Transverse colon (tissue), 4 donors: Measurements from ENCODE around the gene TMUB1. TPM values are rescaled to one million over a fixed set of nuclear protein-coding genes. Genes with fewer than 3 reads are reported as not detected.

ENCODE experiments used
- DNase-seq: peaks from one replicate; pipeline ENCODE4 v3.0.0-alpha.2; 2019
- H3K27ac ChIP-seq, 4 donors: fragments of 200-600 bp; sonication (generic); 2 replicates each; pipeline ENCODE4 v1.5.1; 2016 to 2018; ENCODE audit warnings: inconsistent platforms in 4 of 4
- H3K27me3 ChIP-seq: fragments of 200-600 bp; sonication (generic); 2 replicates; pipeline ENCODE4 v1.5.1; 2017; ENCODE audit warnings: inconsistent platforms
- H3K36me3 ChIP-seq, 4 donors: fragments of 200-600 bp; sonication (generic); 2 replicates each; pipeline ENCODE4 v1.5.1; 2017 to 2019; ENCODE audit warnings: inconsistent platforms in 4 of 4
- H3K4me1 ChIP-seq, 4 donors: fragments of 200-600 bp; sonication (generic); 2 replicates each; pipeline ENCODE4 v1.5.1; 2017 to 2020; ENCODE audit warnings: inconsistent platforms in 4 of 4
- H3K4me3 ChIP-seq, 4 donors: fragments of 200-600 bp; sonication (generic); 1 replicate in 1 of 4; 2 replicates in 3 of 4; pipeline versions ENCODE4 v1.5.1 to v1.6.1; 2017 to 2019; ENCODE audit warnings: inconsistent platforms in 4 of 4
- H3K9me3 ChIP-seq, 2 donors: fragments of 200-600 bp; sonication (generic); 2 replicates each; pipeline ENCODE4 v1.5.1; 2017 to 2019; ENCODE audit warnings: inconsistent platforms in 2 of 2
- EP300 ChIP-seq: sonication (generic); formaldehyde crosslinking; IDR thresholded peaks from one replicate; pipeline ENCODE4 v1.6.1; 2017; ENCODE audit warnings: antibody characterized with exemption, low read depth
- POLR2A ChIP-seq: fragments of 450-650 bp; IDR thresholded peaks from one replicate; pipeline ENCODE4 v1.6.1; 2016; ENCODE audit warnings: antibody characterized with exemption, mild to moderate bottlenecking, moderate library complexity
- POLR2AphosphoS5 ChIP-seq, 3 donors: sonication (generic); formaldehyde crosslinking; IDR thresholded peaks; one replicate each; pipeline ENCODE4 v1.6.1; 2016; ENCODE audit warnings: antibody characterized with exemption in 3 of 3
- WGBS, 2 donors: methylation state at CpG; one replicate each; pipeline ENCODE4 v1.1.5; 2018; ENCODE audit warnings: low coverage in 1 of 2; 5-methylcytosine and 5-hydroxymethylcytosine counted together
- in situ Hi-C, 4 donors: fragments of 200-750 bp; cut with MboI; loops; one replicate each; pipeline versions ENCODE4 v1.15.0 to v1.15.1; 2017; ENCODE audit warnings: low sequenced_read_pairs in 3 of 4, low pct_ligation_motif_present in 1 of 4, low pct_unique_long_range_greater_than_20kb in 1 of 4
- intact Hi-C: fragments of 100-400 bp; cut with DNase I; formaldehyde crosslinking; loops from one replicate; pipeline ENCODE4 v1.15.1; 2023; ENCODE audit warnings: low total_unique reads
- total RNA-seq, 4 donors: library from RNA; depleted of rRNA; stranded (reverse); fragments of >200 nt; gene quantifications; one replicate each; pipeline ENCODE4 v1.1.0, GENCODE V29; 2016
- TF ChIP-seq, protein P1 (sequence below), 5 experiments: fragments of 200-600 bp in 3 of 5; fragments of 450-650 bp in 2 of 5; sonication (generic) in 3 of 5; IDR thresholded peaks; 1 replicate in 2 of 5; 2 replicates in 3 of 5; pipeline ENCODE4 v1.5.1; 2016 to 2017; ENCODE audit warnings: antibody characterized with exemption in 5 of 5, inconsistent platforms in 3 of 5, mild to moderate bottlenecking in 2 of 5, moderate library complexity in 1 of 5

TMUB1 gene
- total RNA-seq, 4 donors from 2014 or later, result 67.5 to 105 (median 85.9) TPM

- intact Hi-C loops, result no loop called here
- Histone ChIP-seq H3K27ac (no peak overlapping the region), H3K4me3 (no peak overlapping the region), H3K4me1 (peaks cover 0 to 11% (median 4%) of the 10 kb centered on the region in 4 donors), H3K27me3 (no peaks in the 10 kb centered on the region), H3K9me3 (no peaks in the 10 kb centered on the region), H3K36me3 (no peaks in the 10 kb centered on the region)
- 79 to 83% methylated on average over 16 to 23 of the region's 23 CpGs for WGBS, 2 donors
- TF ChIP-seq POLR2A, result no peak
- TF ChIP-seq, protein P1, sequence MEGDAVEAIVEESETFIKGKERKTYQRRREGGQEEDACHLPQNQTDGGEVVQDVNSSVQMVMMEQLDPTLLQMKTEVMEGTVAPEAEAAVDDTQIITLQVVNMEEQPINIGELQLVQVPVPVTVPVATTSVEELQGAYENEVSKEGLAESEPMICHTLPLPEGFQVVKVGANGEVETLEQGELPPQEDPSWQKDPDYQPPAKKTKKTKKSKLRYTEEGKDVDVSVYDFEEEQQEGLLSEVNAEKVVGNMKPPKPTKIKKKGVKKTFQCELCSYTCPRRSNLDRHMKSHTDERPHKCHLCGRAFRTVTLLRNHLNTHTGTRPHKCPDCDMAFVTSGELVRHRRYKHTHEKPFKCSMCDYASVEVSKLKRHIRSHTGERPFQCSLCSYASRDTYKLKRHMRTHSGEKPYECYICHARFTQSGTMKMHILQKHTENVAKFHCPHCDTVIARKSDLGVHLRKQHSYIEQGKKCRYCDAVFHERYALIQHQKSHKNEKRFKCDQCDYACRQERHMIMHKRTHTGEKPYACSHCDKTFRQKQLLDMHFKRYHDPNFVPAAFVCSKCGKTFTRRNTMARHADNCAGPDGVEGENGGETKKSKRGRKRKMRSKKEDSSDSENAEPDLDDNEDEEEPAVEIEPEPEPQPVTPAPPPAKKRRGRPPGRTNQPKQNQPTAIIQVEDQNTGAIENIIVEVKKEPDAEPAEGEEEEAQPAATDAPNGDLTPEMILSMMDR (IDR thresholded peaks at IDR 0.05), result no peak
- no peak for TF ChIP-seq POLR2AphosphoS5 (IDR thresholded peaks at IDR 0.05)
- TF ChIP-seq EP300, result no peak
- no peak for DNase-seq
- in situ Hi-C loops, result loop anchor here in 1 of 4 donors (10.0 kb wide), 1 partner anchor 70 kb away; no protein-coding TSS in a partner anchor
Measured at GRCh38 chr7:151104411-151105235, 21.3 kb upstream of the TMUB1 start.

DNA sequence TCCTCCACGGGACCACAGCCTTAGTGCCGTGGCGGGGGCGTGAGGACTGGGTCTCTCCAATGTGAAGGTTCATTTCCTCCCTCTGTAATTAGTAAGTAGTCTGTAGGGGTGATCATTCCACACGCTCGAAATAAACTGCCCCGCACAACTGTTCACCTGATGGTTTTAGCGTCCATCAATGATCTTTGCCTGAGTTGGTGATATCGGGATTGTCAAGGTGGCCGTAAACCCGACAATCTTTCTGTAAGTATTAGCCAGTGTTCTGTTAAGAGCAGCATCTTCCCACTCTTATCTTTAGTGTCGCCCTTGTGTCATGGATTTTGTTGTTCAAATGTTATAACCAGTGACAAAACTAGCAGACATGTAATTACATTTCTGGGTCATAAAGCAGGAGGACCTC lies 20.7 kb upstream of the TMUB1 start:
- Histone ChIP-seq H3K4me1 (peaks cover 0 to 7% (median 0%) of the 10 kb centered on the region in 4 donors), H3K27ac (no peak overlapping the region), H3K9me3 (no peaks in the 10 kb centered on the region), H3K36me3 (no peaks in the 10 kb centered on the region), H3K27me3 (no peaks in the 10 kb centered on the region), H3K4me3 (no peak overlapping the region)
- TF ChIP-seq POLR2AphosphoS5 (IDR thresholded peaks at IDR 0.05) (no peak), EP300 (no peak), POLR2A (no peak)
- TF ChIP-seq, protein P1 (IDR thresholded peaks at IDR 0.05), result no peak
- in situ Hi-C loops (loop anchor here in 1 of 4 donors (10.0 kb wide), 1 partner anchor 69 kb away; no protein-coding TSS in a partner anchor), intact Hi-C loops (no loop called here)
- WGBS, 2 donors, result 84 to 89% methylated on average over 5 to 12 of the region's 12 CpGs
- DNase-seq, result no peak

GRCh38 chr7:151102991-151103390 lies 19.7 kb upstream of the TMUB1 start:
- no peaks in the 10 kb centered on the region for H3K36me3 ChIP-seq
- H3K27ac ChIP-seq, result no peak overlapping the region
- H3K4me3 ChIP-seq, result no peak overlapping the region
- peaks cover 0 to 3% (median 0%) of the 10 kb centered on the region in 4 donors for H3K4me1 ChIP-seq
- in situ Hi-C loops (loop anchor here in 1 of 4 donors (10.0 kb wide), 1 partner anchor 68 kb away; no protein-coding TSS in a partner anchor), intact Hi-C loops (no loop called here)
- no peak for DNase-seq
- TF ChIP-seq EP300 (no peak), POLR2A (no peak), POLR2AphosphoS5 (IDR thresholded peaks at IDR 0.05) (no peak)
- TF ChIP-seq, protein P1 (IDR thresholded peaks at IDR 0.05), result no peak
- no peaks in the 10 kb centered on the region for H3K27me3 ChIP-seq
- WGBS, 2 donors, result 80 to 82% methylated on average over 1 to 3 of the region's 3 CpGs
- no peaks in the 10 kb centered on the region for H3K9me3 ChIP-seq

GRCh38 chr7:151101621-151102396 lies 18.5 kb upstream of the TMUB1 start:
- intact Hi-C loops, result no loop called here
- TF ChIP-seq EP300, result no peak
- TF ChIP-seq, protein P1 (IDR thresholded peaks at IDR 0.05), result no peak
- no peak for TF ChIP-seq POLR2AphosphoS5 (IDR thresholded peaks at IDR 0.05)
- no peak for TF ChIP-seq POLR2A
- Histone ChIP-seq H3K27me3 (no peaks in the 10 kb centered on the region), H3K27ac (no peak overlapping the region), H3K9me3 (no peaks in the 10 kb centered on the region), H3K36me3 (no peaks in the 10 kb centered on the region), H3K4me1 (peaks cover 0 to 3% (median 0%) of the 10 kb centered on the region in 4 donors), H3K4me3 (no peak overlapping the region)
- no peak for DNase-seq
- 88 to 93% methylated on average over 3 to 24 of the region's 24 CpGs for WGBS, 2 donors
- in situ Hi-C loops, result loop anchor here in 1 of 4 donors (10.0 kb wide), 1 partner anchor 67 kb away; no protein-coding TSS in a partner anchor
